HG03442 (cell line): Measurements from ENCODE around the gene KLF8.
"Not testable (repeated sequence)": the region's sequence is repeated elsewhere in the genome, so short reads cannot be mapped to it uniquely, and the experiment has no call there.

Experiments used
- ATAC-seq: cut with Tn5 transposase; IDR thresholded peaks from one replicate; pipeline ENCODE4 v1.9.1; 2021; ENCODE audit warnings: mild to moderate bottlenecking, moderate library complexity; ENCODE audit not compliant: unreplicated experiment

Gene KLF8

DNA sequence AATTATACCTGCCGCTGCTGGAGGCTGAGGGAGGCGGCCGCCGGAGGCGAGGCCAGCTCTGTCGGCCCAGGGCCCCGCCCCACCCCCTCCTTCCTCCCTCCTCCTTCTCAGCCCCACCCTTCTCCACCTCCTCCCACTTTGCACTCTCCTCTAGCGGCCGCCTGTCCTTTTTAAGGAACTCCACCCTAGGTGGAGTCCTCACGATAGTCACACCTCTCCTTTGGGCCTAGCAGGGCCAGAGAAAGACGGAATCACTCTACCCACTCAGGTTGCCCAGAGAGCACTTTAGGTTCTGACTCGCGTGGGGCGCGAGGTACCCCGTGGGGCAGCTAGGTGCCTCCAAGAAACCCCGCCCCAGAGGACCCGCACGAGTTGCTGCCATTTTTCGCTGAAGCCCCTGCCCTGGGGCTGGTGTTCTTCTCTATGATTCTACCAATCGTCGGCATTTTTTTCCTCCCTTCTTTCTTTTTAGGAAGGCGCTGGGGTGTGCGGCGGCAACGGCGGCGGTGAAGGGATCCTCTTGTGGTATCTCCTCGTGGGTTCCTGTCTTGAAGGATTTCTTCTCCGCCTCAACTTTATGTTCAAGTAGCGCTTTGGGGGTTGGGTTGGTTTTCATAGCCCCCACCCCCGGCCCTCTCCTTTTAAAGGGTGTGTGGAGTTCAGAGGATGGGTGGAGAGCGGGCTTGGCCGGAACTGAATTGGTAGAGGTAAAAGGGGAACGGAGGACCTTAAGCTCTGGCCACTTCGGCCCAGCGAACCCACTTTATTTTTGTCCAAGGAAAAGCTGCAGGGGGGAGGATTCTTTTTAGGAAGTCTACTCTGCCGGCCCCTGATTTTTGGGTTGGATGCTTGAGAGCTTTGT lies at the start of gene KLF8:
Gene KLF8 (plus strand): TSS at position 136 of the 862 bp plus-strand sequence. CDS start 979 bp downstream, outside the sequence.
- ATAC-seq: peak; percentile 67

DNA sequence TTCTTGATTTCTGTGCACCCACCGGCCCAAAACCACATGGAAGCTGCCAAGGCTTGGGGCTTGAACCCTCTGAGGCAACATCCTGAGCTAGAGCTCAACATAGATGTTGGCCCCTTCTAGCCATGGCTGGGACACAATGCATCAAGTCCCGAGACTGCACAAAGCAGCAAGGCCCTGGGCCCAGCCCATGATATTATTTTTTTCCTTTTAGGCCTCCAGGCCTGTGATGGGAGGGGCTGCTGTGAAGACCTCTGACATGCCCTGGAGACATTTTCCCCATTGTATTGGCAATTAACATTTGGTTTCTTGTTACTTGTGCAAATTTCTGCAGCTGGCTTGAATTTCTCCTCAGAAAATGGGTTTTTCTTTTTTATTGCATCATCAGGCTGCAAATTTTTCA lies 25.2 kb upstream of the KLF8 start:
- not testable (repeated sequence) for ATAC-seq

DNA sequence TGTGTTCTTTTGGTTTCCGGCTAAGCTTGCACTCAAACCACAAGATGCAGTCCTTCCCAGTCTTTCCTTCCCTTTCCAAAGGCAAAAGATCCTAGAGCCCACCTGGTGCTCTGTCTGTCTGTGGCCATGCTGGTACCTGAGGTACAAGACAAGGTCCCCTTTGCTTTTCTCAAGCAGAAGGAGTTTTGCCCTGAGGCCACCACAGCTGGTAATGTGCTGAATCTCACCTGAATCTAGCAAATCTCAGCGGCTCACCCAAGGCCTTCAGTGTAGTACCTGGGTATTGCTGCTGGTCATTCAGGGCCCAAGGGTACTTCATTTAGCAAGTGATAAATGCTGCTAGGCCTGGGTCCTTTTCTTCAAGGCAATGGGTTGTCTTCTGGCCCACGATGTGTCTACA lies 20.5 kb upstream of the KLF8 start:
- no peak for ATAC-seq

DNA sequence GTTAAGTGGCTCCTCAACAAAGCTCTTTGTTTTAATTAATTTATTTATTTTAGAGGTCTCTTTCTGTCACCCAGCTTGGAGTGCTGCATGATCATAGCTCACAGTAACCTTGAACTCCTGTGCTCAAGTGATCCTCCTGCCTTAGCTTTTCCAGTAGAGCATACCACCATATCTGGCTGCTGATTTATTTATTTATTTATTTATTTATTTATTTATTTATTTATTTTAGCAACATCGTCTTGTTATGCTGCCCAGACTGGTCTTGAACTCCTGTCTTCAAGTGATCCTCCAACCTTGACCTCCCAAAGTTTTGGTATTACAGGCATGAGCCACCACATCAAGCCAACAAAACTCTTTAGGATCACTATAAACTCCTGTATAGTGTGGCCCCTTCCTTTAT lies 15.8 kb upstream of the KLF8 start:
- ATAC-seq: no peak

DNA sequence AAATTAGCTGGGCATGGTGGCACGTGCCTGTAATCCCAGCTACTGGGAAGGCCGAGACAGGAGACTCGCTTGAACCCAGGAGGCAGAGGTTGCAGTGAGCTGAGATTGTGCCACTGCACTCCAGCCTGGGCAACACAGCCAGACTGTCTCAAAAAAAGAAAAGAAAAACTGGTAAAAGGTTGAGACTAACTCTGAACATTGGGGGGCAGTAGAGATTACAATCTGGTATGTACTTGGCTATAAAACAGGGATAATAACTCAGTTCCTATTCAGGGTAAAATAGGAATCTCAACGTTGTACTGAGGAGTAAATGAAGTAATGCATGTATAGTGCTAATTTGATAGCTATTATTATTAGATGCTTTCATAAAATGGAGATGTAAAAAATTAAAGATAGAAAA lies 12.5 kb upstream of the KLF8 start:
- ATAC-seq: no peak

DNA sequence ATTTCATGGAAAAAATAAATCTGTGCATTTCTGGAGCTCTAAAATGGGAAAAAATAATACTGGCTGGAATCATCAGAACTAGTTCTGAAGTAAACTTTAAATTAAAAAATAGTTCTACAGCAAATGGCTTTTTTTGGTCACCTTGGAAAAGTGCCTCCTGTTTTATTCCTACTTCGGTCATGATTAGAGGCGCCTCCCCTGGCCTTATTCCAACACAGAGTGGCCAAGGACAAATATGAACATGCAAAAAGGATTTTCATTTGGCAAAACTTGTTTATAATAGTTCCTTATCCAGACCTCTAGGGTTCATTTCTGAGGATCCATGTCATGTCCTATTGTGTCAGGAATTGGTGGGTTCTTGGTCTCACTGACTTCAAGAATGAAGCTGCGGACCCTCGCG lies 11.1 kb upstream of the KLF8 start:
- ATAC-seq: no peak

DNA sequence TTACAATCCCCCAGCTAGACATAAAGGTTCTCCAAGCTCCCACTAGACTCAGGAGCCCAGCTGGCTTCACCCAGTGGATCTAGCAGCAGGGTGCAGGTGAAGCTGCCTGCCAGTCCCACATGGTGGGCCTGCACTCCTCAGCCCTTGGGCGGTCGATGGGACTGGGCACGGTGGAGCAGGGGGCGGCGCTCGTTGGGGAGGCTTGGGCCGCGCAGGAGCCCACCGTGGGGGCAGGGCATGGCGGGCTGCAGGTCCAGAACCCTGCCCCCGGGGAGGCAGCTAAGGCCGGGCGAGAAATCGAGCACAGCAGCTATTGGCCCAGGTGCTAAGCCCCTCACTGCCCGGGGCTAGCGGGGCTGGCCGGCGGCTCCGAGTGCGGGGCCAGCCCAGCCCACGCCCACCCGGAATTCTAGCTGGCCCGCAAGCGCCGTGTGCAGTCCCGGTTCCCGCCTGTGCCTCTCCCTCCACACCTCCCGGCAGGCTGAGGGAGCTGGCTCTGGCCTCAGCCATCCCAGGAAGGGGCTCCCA lies 9.6 kb upstream of the KLF8 start:
- no peak for ATAC-seq

DNA sequence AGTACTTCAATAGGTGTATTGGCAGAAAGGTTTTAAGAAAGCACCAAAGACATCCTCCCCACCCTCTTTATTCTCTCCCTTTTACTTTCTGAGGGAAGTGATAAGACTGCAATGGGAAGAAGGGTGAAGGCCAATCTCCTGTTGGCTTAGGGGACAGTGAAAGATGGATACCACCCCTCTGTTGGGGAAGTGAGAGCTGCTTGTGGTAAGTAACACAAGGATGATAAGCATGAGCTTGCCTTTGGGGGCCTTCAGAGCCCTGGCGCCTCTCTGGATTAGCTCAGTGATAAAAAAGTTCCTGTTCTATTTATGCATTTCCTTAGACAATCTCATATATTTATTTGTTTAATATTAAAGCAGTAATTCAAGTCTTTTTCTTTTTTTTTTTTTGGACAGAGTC lies 5.2 kb upstream of the KLF8 start:
- ATAC-seq: no peak

DNA sequence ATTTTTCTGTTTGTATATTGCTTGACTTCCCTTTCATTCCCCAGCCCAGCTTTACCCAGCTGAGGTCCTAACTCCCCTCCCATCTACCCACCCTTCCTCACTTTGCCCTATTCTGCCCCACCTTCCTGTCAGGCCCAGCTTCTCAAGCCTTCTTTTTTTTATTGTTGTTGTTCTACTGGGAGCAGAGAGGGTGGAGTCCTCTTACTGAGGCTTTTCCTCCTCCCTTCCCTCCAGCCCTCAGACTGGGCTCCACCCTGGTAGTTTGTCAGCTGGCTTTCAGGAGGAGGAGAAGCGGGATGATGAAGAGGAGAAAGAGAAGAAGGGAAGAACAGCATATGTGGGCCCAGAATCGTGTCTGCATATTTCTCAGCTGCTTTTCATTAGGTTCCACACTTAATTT lies 3.2 kb upstream of the KLF8 start:
- no peak for ATAC-seq

DNA sequence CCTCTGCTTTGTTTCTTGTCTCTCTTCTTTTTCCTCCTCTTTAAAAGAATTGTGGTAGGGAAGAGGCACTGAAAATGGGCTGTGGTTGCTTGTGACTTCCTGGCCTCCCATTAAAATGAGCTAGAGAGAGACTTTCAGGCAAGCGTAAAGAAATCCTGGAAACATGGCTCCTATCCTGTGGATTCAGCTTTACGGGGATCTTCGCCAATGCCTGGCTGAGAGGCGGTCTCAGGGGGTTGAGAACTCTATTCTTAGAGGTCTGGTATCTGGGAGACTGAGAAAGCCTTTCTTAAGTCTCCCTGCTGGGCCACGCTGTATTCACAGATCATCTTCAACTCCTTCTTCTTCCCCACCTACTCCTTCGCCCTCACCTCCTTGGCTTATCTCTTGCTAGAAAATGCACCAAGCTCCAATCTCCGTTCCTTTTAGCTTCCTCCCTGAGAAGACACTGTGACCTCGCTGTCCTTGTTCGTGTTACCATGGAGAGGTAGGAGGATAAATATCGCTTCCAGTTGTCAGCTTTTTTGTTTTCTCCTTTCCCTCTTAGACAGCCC lies 542 bp upstream of the KLF8 start:
- ATAC-seq: no peak

DNA sequence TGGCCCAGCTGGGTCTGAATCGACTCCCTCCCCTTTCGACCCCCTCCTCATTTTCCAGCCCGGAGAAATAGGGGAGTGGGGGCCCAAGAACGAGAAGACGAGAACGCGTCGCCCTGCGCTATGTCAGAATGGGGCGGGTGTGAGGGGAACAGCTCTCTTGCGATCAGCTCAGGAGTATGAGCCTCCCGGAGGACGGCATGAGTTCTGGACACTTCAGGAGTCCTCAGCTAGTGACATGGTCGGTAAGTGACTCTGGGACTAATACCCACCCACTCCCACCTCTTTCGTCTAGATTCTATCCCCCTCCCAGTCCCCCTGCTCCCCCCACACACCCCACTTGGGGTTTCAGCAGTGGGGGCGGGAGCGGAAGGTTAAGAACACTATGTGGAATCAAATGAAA lies 944 bp downstream of the KLF8 start:
- ATAC-seq: peak; percentile 11

DNA sequence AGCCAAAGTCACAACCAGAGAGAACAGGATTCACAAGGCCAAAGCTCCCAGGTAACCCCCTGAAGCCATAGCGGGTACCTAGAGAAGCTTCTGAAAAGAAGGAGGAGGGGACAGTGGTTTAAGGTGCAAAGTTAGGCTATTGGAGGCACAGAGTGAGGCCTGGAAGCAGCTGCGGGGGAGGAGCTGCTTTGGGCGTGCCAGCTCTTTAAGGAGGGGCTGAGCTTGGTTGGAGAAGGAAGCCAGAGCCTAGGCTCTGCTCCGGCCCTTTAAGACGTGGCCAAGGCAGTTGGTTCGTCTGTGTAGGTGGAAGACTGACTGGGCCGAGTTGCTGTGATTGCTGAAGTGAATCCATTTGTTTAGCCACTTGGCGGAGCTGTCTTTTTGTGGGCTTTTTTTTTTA lies 1.5 kb downstream of the KLF8 start:
- ATAC-seq: peak; percentile 88

DNA sequence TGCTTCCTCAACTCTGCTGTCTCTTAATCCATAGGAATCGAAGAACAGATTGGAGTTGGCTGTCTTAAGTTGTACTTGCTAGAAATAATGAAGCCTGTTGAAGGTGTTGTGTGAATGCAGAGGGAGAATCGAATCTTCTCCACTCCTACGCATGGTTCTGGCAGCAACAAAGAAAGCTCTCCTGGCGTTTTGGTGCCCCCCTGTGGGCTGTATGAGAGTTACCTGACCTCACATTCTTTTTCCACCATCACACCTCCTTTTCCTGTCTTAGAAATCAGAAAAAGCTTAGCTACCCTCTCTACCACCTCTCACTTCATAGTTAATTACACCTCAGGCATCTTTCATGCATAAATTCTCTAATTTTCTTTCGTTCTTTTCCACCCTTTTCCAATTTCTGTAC lies 16.3 kb downstream of the KLF8 start:
- ATAC-seq: peak; percentile 76

DNA sequence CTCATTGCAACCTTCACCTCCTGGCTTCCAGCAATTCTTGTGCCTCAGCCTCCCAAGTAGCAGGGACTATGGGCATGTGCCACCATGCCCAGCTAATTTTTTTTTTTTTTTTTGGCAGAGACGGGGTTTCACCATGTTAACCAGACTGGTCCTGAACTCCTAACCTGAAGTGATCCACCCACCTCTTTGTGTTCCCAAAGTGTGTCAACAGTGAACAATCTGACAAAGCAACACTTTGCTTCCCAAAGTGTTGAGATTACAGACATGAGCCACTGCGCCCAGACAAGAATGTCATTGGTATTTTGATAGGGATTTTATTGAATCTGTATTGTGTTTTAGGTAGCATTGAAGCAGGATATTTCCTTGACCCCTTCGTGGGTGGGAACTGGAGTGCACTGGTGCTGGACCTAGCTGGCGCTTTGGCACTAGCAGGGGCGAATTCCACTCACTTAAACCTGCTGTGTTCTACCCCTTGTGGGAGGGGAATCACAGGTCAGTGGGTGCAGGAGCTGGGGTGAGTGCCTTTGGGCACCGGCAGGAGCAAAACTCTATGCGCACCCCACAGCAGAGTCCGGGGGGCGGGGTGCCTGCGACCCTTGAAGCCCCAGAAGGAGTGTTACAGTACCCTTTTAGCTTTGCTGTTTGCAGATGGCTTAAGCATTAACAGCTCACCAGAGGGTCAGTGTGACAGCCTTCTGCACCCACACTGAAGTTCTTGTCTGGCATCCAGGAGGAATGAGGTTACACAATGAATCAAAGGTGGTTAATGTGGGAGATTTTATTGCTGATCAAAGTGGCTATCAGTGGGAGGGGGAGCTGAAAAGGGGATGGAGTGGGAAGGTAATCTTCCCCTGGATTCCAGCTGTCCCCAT lies 21.9 kb downstream of the KLF8 start:
- ATAC-seq: no peak

DNA sequence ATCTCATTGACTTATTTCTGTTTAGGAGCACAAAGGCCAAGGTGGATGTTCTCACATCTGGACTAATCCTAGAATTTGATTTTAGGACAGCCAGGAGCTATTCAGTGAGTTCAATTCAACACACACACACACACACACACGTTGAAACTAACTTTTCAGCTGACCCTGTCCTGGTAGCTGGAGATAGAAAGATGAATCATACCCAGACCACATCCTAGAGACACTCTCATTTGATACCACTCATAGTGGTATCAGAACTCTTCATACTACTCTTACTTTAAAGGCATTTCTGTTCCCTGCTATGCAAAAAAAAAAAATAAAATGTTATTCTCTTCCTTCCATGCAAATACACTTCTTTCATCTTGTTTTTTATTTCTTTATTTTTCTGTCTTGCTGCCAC lies 36.7 kb downstream of the KLF8 start:
- peak; percentile 99 for ATAC-seq

DNA sequence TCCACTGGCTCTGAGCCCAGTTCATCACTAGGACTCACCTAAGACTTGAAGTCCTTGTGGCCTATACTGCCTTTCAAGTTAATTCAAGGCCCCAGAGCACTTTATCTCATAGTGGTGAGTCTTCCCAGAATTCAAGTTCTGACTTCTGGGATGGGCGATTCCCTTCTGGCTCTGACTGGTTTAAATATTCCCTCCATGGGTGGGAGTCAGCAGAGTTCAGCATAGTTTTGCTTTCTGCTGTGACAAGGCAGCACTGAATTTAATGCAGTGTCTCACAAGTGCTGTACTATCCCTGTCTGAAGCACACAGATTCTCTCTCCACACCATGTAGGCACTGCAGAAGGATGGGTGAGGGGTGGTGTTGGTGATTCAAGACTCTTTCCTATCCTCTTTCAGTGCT lies 46.5 kb downstream of the KLF8 start:
- ATAC-seq: no peak

DNA sequence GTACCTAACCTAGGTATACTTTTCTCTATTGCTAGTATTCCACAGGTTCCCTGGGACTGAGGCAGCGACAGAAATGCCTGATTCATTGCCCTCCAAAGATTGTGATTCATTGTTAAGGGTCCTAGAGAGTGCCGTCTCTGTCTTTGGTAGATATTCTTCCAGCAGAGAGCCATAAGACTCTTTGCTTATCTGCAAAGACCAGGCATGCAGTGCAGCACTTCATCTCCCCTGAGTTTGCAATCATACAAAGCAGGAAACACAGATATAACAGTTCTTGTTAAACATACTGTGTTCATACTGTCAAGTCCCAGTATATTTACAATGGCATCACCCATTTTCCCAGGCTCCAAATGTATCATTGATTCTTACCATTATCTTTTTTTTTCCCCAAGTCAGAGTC lies 47.7 kb downstream of the KLF8 start:
- no peak for ATAC-seq

DNA sequence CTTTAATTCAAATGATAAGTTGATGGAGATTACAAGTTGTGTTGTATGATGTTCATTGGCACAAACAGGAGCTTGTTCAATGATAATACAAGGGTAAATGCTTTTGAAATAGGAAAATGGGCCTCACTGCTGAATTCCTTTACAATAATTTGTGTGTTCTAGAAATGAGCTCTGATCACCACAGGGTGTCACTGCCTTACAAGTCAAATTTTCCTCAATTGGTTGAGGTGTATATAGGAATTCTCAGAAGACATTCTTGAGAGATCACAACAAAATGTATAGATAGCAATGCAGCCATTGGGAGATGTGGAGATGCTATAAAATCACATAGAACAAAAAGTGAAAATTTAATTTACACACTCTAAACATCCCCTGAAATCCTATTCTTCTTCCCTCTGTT lies 49.6 kb downstream of the KLF8 start:
- ATAC-seq: no peak

DNA sequence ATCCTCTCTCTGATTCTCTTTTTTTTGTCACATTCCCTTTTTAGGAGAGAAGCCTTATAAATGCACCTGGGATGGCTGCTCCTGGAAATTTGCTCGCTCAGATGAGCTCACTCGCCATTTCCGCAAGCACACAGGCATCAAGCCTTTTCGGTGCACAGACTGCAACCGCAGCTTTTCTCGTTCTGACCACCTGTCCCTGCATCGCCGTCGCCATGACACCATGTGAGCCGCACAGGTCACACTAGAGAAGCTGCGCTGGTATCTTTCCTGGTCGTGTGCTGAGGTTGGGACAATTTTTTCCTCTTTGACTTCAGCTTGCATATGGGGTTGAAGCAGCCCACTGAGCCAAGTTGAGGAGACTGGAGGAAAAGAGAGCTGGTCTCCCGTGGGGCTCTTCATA lies 52.1 kb downstream of the KLF8 start:
- no peak for ATAC-seq

DNA sequence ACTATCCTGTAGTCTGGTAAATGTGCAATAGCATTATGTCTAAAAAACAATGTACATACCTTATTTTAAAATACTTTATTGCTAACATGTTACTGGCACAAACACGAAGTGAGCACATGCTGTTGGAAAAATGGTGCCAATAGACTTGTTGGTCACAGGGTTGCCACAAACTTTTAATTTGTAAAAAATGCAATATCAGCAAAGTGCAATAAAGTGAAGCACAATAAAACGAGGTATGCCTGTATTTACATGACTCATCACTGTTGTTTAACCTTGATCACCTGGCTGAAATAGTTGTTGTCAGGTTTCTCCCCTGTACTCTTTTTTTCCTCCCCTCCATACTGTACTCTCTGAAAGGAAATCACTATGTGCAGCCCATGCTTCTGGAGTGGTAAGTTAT lies 56.5 kb downstream of the KLF8 start:
- ATAC-seq: no peak

DNA sequence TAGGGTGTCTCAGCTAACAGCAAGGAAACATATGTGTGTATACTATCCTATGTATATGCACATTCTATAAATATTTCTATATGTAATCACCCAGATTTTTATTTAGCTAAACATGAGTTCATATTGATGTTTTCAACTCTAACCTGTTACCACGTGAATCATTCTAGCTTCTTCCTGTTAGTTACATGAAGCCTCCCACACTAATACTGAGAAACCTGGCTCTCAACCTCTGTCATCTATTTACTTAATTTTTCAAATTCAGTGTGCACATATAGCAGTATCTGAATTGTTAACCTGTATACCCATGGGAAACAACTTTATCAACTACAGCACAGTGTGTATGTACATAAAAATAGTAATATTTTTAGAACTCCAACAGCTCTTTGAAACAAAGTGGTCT lies 57.3 kb downstream of the KLF8 start:
- ATAC-seq: no peak

DNA sequence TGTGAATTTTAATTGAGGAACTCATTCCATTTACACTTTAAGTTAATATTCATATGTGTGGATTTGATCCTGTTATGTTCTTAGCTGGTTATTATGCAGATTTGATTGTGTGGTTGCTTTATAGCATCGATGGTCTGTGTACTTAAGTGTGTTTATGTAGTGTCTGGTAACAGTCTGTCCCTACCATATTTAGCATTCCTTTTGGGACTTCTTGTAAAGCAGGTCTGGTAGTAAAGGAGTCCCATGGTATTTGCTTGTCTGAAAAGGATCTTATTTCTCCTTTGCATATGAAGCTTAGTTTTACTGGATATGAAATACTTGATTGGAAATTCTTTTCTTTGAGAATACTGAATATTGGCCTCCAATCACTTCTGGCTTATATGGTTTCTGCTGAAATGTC lies 76.6 kb downstream of the KLF8 start:
- ATAC-seq: no peak
